ENCODE data around the gene REXO1. TPM values are rescaled to one million over a fixed set of nuclear protein-coding genes. Genes with fewer than 3 reads are reported as not detected.

Gene REXO1
- total and polyA plus RNA-seq, 2 of the 8 experiments (the other 6 are each of a cell fraction or from before 2014, with no cell fraction given): 42.4 to 44.3 TPM

- Histone ChIP-seq H3K56ac (replicated peaks; ENCODE audit: insufficient read length, low read depth, low read length) (no peak overlapping the region), H3K79me2 (ENCODE audit: control insufficient read depth in 1 of 2, insufficient read depth in 2 of 2, low read length in 2 of 2) (peaks cover 0 to 33% of the 10 kb centered on the region in 2 experiments; a peak in 3 of 4 replicates), H2BK120ac (replicated peaks; ENCODE audit: low read depth, low read length) (no peak overlapping the region), H4K91ac (replicated peaks; ENCODE audit: insufficient read length, low read length) (no peak overlapping the region), H3K4me2 (ENCODE audit: insufficient read depth in 1 of 2, low read depth in 2 of 2, low read length in 2 of 2) (no peak overlapping the region), H3K4me1 (replicated peaks in 1 of 4; ENCODE audit: control insufficient read depth in 3 of 4, insufficient read depth in 4 of 4, low read length in 3 of 4) (peaks cover 0 to 7% (median 2%) of the 10 kb centered on the region in 4 experiments; a peak in 5 of 7 replicates), H3K9ac (replicated peaks in 1 of 4; ENCODE audit: extremely low read depth in 1 of 4, low read depth in 3 of 4, low read length in 3 of 4) (no peak overlapping the region), H2BK15ac (ENCODE audit: low read length) (no peak overlapping the region), H3K23me2 (ENCODE audit: low read depth, low read length) (peaks cover 11% of the 10 kb centered on the region), H2BK12ac (ENCODE audit: low read depth, low read length) (no peak overlapping the region), H3K9me3 (ENCODE audit: insufficient read depth in 2 of 2, low read depth in 1 of 2, low read length in 1 of 2) (no peaks in the 10 kb centered on the region), H2BK5ac (ENCODE audit: low read depth, low read length) (no peak overlapping the region), H3K4me3 (ENCODE audit: extremely low read depth in 1 of 4, insufficient read depth in 2 of 4, low read depth in 3 of 4, low read length in 4 of 4) (no peak overlapping the region), H3K18ac (ENCODE audit: extremely low read depth, low read length) (no peak overlapping the region), H2AFZ (ENCODE audit: low read length) (no peak overlapping the region), H2AK5ac (ENCODE audit: low read depth, low read length) (no peak overlapping the region), H4K20me1 (replicated peaks in 1 of 2; ENCODE audit: control insufficient read depth in 1 of 2, insufficient read depth in 2 of 2, low read length in 2 of 2) (peaks cover 2 to 9% of the 10 kb centered on the region in 2 experiments), H3K27ac (ENCODE audit: low read depth, low read length) (no peak overlapping the region), H4K8ac (ENCODE audit: extremely low read depth, insufficient read depth, low read length) (no peak overlapping the region), H3K4ac (replicated peaks; ENCODE audit: insufficient read length, low read depth, low read length) (no peak overlapping the region), H3K79me1 (ENCODE audit: low read depth, low read length) (peaks cover 4% of the 10 kb centered on the region), H3K36me3 (ENCODE audit: control insufficient read depth in 2 of 4, insufficient read depth in 4 of 4, low read length in 3 of 4) (no peaks in the 10 kb centered on the region), H3K14ac (ENCODE audit: insufficient read length) (no peak overlapping the region), H4K5ac (ENCODE audit: insufficient read length, low read depth, low read length) (no peak overlapping the region), H3K23ac (ENCODE audit: insufficient read length) (no peak overlapping the region), H2BK20ac (ENCODE audit: low read length) (no peak overlapping the region), H3K27me3 (replicated peaks in 1 of 4; ENCODE audit: control insufficient read depth in 3 of 4, extremely low read depth in 1 of 4, insufficient read depth in 3 of 4, low read length in 3 of 4) (no peaks in the 10 kb centered on the region)
- CTCF ChIA-PET (ENCODE audit: partially characterized antibody): interaction anchor here (0.5 kb wide), 1 partner anchor 32 kb away, joined by 3 read pairs; no protein-coding TSS in a partner anchor
- FAIRE-seq (no peak), DNase-seq (ENCODE audit: low read depth in 1 of 2, low spot score in 2 of 2) (no peak)
- POLR2A ChIA-PET (ENCODE audit: partially characterized antibody): interaction anchor here (1.0 to 1.2 kb wide), 2 partner anchors 33 to 35 kb away, joined by 3 read pairs; no protein-coding TSS in a partner anchor
- 87% methylated on average over 3 of the region's 13 CpGs; no CpG with 5 or more reads in 1 of the 2 experiments for WGBS, 2 experiments (ENCODE audit: extremely low coverage in 1 of 2, insufficient coverage in 1 of 2, insufficient read length in 1 of 2, insufficient replicate concordance in 2 of 2, low coverage in 1 of 2, low lambda C conversion rate in 2 of 2, missing lambda C conversion rate in 1 of 2)
Measured at GRCh38 chr19:1871630-1872029, 23.3 kb upstream of the REXO1 start.

All from H1 (cell line).